Measurements from ENCODE around the gene RPAP2.

GRCh38 chr1:92430030-92430429 is 131.2 kb downstream of the RPAP2 start:
- TF ChIP-seq POLR2A (IDR thresholded peaks at IDR 0.05; ENCODE audit: low read depth, low read length) = no peak
- TF ChIP-seq POLR2AphosphoS5 (IDR thresholded peaks at IDR 0.05; ENCODE audit: low read depth, low read length) = no peak
- no peak for TF ChIP-seq SPI1 (IDR thresholded peaks at IDR 0.05; ENCODE audit: low read depth, low read length)

All from GM12891 (cell line).